Neural crest cell (in vitro differentiated cells): ENCODE measurements around the gene FAM180B. TPM values are rescaled to one million over a fixed set of nuclear protein-coding genes. Genes with fewer than 3 reads are reported as not detected.

Source experiments
- DNase-seq: peaks from one replicate; pipeline ENCODE4 v3.0.0; 2021; ENCODE audit warnings: low read depth, mixed read lengths, low spot score
- H3K27ac Mint-ChIP-seq: one replicate; pipeline ENCODE4 v1.8.0; 2021; ENCODE audit warnings: mild to moderate bottlenecking, mixed read lengths; ENCODE audit not compliant: unreplicated experiment
- H3K27me3 Mint-ChIP-seq: 2 replicates; pipeline ENCODE4 v1.8.0; 2021; ENCODE audit warnings: low read depth, mild to moderate bottlenecking, mixed read lengths
- H3K36me3 Mint-ChIP-seq: 2 replicates; pipeline ENCODE4 v1.8.0; 2021; ENCODE audit warnings: low read depth, mild to moderate bottlenecking, mixed read lengths
- H3K4me1 Mint-ChIP-seq: 2 replicates; pipeline ENCODE4 v1.8.0; 2021; ENCODE audit warnings: mixed read lengths
- H3K4me3 Mint-ChIP-seq: one replicate; pipeline ENCODE4 v1.8.0; 2021; ENCODE audit warnings: mild to moderate bottlenecking, mixed read lengths
- H3K9me3 Mint-ChIP-seq: 2 replicates; pipeline ENCODE4 v1.8.0; 2021; ENCODE audit warnings: mixed read lengths
- total RNA-seq: library from RNA; stranded (reverse); gene quantifications from 2 replicates; pipeline ENCODE4 v1.2.1, GENCODE V29; 2021
- TF ChIP-seq, protein P1 (sequence below): fragments of 200-600 bp; sonication (generic); conservative IDR thresholded peaks from 2 replicates; pipeline ENCODE4 v1.5.0; 2021; ENCODE audit warnings: antibody characterized with exemption, mild to moderate bottlenecking

Gene FAM180B
- total RNA-seq, 1 donor from 2014 or later = 0.35 TPM

DNA sequence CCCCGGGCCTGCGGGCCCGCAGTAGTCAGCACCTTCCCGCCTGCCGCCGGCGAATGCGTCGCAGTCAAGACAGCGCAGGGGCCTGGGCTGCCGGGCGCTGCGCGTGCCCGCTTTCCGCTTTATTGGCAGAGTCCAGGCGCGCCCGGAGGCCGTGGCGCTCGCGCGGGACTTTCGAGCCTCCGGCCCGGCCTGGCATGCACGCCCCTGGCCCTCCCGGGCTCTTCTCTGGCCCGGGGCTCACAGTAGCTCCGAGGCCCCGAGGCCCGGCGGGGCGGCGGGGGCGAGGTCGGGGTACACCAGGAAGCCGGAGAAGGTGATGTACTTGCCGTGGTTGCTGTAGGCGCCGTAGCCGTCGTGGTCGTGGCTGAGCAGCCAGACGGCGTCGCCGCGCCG is 3.1 kb downstream of the FAM180B start:
- TF ChIP-seq, protein P1, sequence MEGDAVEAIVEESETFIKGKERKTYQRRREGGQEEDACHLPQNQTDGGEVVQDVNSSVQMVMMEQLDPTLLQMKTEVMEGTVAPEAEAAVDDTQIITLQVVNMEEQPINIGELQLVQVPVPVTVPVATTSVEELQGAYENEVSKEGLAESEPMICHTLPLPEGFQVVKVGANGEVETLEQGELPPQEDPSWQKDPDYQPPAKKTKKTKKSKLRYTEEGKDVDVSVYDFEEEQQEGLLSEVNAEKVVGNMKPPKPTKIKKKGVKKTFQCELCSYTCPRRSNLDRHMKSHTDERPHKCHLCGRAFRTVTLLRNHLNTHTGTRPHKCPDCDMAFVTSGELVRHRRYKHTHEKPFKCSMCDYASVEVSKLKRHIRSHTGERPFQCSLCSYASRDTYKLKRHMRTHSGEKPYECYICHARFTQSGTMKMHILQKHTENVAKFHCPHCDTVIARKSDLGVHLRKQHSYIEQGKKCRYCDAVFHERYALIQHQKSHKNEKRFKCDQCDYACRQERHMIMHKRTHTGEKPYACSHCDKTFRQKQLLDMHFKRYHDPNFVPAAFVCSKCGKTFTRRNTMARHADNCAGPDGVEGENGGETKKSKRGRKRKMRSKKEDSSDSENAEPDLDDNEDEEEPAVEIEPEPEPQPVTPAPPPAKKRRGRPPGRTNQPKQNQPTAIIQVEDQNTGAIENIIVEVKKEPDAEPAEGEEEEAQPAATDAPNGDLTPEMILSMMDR = no peak
- Mint-ChIP-seq H3K4me3 (no peak overlapping the region), H3K27ac (no peak overlapping the region), H3K36me3 (no peaks in the 10 kb centered on the region), H3K9me3 (no peaks in the 10 kb centered on the region), H3K27me3 (peaks cover 12% of the 10 kb centered on the region), H3K4me1 (peaks cover 43% of the 10 kb centered on the region)
- DNase-seq = no peak

DNA sequence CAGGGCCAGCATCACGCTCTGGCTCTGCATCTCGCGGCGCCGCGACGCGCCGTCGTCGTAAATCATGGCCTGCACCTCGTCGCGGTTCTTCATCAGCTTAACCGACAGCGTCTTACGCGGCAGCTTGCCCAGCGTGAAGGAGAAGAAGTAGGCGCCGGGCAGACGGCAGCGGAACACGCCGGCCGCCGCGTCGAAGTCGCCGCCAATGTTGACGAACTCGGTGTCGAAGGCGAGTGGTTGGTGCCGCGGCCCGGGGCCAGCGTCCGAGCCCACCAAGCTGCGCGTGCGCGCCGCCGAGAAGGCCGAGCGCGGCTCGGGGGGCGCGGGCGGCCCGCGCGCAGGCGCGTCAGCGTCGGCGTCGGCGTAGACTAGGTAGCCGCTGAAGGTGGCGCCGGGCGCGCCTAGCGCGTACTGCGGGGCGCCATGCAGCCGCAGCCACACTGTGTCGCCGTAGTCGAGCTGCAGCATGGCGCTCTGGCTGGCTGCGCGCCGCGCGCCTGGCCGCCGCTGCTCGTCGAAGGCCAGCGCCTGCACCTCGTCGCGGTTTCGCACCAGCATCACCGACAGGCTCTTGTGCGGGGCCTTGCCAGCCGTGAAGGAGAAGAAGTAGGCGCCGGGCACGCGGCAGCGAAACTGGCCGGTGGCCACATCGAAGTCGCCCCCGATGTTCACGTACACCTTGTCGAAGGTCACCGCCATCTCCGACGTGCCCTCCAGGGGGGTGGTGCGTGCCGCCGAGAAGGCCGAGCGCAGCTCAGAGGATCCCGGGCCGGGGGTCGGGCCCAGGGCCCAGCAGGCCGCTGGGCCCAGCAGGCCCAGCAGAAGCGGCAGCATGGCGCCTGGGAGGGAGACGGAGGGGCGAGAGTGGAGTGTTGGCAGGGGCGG is 3.7 kb downstream of the FAM180B start:
- DNase-seq = no peak
- H3K4me3 Mint-ChIP-seq = no peak overlapping the region
- TF ChIP-seq, protein P1 = no peak
- no peaks in the 10 kb centered on the region for H3K36me3 Mint-ChIP-seq
- H3K27ac Mint-ChIP-seq = no peak overlapping the region
- H3K9me3 Mint-ChIP-seq = no peaks in the 10 kb centered on the region
- H3K27me3 Mint-ChIP-seq = peaks cover 14% of the 10 kb centered on the region
- H3K4me1 Mint-ChIP-seq = peaks cover 45% of the 10 kb centered on the region

DNA sequence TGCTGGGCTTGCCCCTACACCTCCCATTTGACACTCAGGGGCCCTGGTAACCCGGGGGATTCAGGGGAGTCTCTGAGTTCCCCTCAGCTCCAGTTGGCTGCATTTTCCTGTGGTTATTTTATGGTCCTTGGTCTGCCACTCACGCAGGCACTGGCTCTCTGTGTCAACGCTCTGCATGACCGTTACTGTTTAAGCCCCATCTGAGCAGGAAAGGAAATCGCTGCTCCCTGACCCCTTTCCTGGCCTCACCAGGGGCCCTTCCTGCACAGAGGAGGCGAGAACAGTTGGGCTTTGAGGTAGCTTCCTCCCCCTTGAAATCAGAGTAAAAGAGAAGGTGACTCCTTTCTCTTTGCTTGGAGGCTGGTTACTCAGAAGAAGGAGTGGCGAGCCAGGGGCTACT is 5.3 kb downstream of the FAM180B start:
- DNase-seq = no peak
- H3K9me3 Mint-ChIP-seq = no peaks in the 10 kb centered on the region
- no peaks in the 10 kb centered on the region for H3K36me3 Mint-ChIP-seq
- peak overlapping the region; percentile 90 for H3K27ac Mint-ChIP-seq
- TF ChIP-seq, protein P1 = no peak
- peaks cover 14% of the 10 kb centered on the region for H3K27me3 Mint-ChIP-seq
- H3K4me1 Mint-ChIP-seq = peaks cover 45% of the 10 kb centered on the region
- H3K4me3 Mint-ChIP-seq = peak overlapping the region; percentile 88

DNA sequence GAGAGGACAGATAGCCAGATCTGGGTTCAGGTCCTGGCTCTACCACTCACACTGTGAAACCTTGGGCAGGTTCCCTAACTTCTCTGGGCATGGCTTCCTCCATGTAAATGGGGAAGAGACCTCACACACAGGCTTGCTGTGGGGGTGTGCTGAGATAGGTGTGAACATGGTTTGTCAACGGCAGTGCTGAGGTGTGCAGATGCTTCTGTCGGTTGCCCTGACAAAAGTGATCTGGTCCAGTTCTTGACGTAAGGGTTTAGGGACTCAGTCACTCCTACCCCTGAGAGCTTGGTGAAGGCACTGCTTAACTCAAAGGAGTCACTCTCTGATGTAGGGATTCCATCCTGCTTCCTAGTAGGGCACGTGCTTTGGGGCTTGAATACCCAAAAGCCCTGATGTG is 5.8 kb downstream of the FAM180B start:
- Mint-ChIP-seq H3K4me1 (peaks cover 44% of the 10 kb centered on the region), H3K4me3 (peak overlapping the region; percentile 88), H3K27me3 (peaks cover 14% of the 10 kb centered on the region), H3K9me3 (no peaks in the 10 kb centered on the region), H3K27ac (no peak overlapping the region), H3K36me3 (no peaks in the 10 kb centered on the region)
- TF ChIP-seq, protein P1 = no peak
- DNase-seq = no peak

DNA sequence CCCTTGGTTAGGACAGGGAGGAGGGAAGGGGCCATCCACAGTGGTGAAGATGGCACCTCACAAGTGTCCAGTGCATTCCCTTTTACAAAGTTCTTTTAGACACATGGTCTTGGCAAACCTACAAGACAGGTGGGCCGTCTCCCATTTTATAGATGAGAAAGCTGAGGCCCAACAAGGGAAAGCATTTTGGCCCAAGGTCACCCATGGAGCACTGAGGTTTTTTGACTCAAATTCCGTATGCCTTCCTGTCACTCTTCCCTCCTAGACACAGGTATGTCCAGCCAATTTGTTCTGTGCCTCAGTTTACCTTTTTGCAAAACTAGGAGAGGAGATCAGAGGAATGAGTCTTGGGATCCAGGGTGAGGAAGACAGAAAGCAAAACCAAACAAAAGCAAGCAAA is 6.5 kb downstream of the FAM180B start:
- DNase-seq = no peak
- H3K4me1 Mint-ChIP-seq = peaks cover 40% of the 10 kb centered on the region
- peak overlapping the region; percentile 88 for H3K4me3 Mint-ChIP-seq
- no peaks in the 10 kb centered on the region for H3K36me3 Mint-ChIP-seq
- TF ChIP-seq, protein P1 = no peak
- H3K27me3 Mint-ChIP-seq = peaks cover 14% of the 10 kb centered on the region
- no peaks in the 10 kb centered on the region for H3K9me3 Mint-ChIP-seq
- H3K27ac Mint-ChIP-seq = no peak overlapping the region
